Osteocyte (in vitro differentiated cells): Measurements from ENCODE around the gene TGM2. TPM values are rescaled to one million over a fixed set of nuclear protein-coding genes. Genes with fewer than 3 reads are reported as not detected.

Source experiments
- DNase-seq: peaks from one replicate; pipeline ENCODE4 v3.0.0; 2021; ENCODE audit warnings: mixed read lengths; ENCODE audit not compliant: unreplicated experiment; ENCODE audit errors: extremely low spot score
- H3K27ac Mint-ChIP-seq: one replicate; pipeline ENCODE4 v1.8.0; 2021; ENCODE audit warnings: mild to moderate bottlenecking, mixed read lengths; ENCODE audit not compliant: unreplicated experiment
- H3K27me3 Mint-ChIP-seq: one replicate; pipeline ENCODE4 v1.8.0; 2021; ENCODE audit warnings: mixed read lengths; ENCODE audit not compliant: unreplicated experiment
- H3K36me3 Mint-ChIP-seq: one replicate; pipeline ENCODE4 v1.8.0; 2021; ENCODE audit warnings: mixed read lengths; ENCODE audit not compliant: unreplicated experiment
- H3K4me1 Mint-ChIP-seq: one replicate; pipeline ENCODE4 v1.8.0; 2021; ENCODE audit warnings: mixed read lengths; ENCODE audit not compliant: unreplicated experiment
- H3K4me3 Mint-ChIP-seq: one replicate; pipeline ENCODE4 v1.8.0; 2021; ENCODE audit warnings: mild to moderate bottlenecking, moderate library complexity, mixed read lengths; ENCODE audit not compliant: unreplicated experiment
- H3K9me3 Mint-ChIP-seq: one replicate; pipeline ENCODE4 v1.8.0; 2021; ENCODE audit warnings: mixed read lengths; ENCODE audit not compliant: unreplicated experiment
- CTCF ChIP-seq: fragments of 200-600 bp; sonication (generic); IDR thresholded peaks from 2 replicates; pipeline ENCODE4 v1.5.0; 2021; ENCODE audit warnings: antibody characterized with exemption, mild to moderate bottlenecking, moderate library complexity
- total RNA-seq: library from RNA; stranded (reverse); gene quantifications from 2 replicates; pipeline ENCODE4 v1.2.1, GENCODE V29; 2021

Gene TGM2
- total RNA-seq, 1 donor from 2014 or later = 29.2 TPM

- no peak for DNase-seq
- no peaks in the 10 kb centered on the region for H3K27me3 Mint-ChIP-seq
- peaks cover 26% of the 10 kb centered on the region for H3K4me1 Mint-ChIP-seq
- no peak overlapping the region for H3K27ac Mint-ChIP-seq
- no peaks in the 10 kb centered on the region for H3K36me3 Mint-ChIP-seq
- no peaks in the 10 kb centered on the region for H3K9me3 Mint-ChIP-seq
- no peak for TF ChIP-seq CTCF
- H3K4me3 Mint-ChIP-seq = no peak overlapping the region
Observed at GRCh38 chr20:38199501-38200390, 34.7 kb upstream of the TGM2 start.

GRCh38 chr20:38198238-38198861, 33.3 kb upstream of the TGM2 start:
- Mint-ChIP-seq H3K4me1 (peaks cover 26% of the 10 kb centered on the region), H3K36me3 (no peaks in the 10 kb centered on the region), H3K4me3 (no peak overlapping the region), H3K27ac (no peak overlapping the region), H3K9me3 (peaks cover 5% of the 10 kb centered on the region), H3K27me3 (no peaks in the 10 kb centered on the region)
- no peak for DNase-seq
- TF ChIP-seq CTCF = no peak

GRCh38 chr20:38197619-38198018, 32.5 kb upstream of the TGM2 start:
- Mint-ChIP-seq H3K27ac (no peak overlapping the region), H3K4me1 (peaks cover 26% of the 10 kb centered on the region), H3K9me3 (peaks cover 5% of the 10 kb centered on the region), H3K27me3 (no peaks in the 10 kb centered on the region), H3K36me3 (no peaks in the 10 kb centered on the region), H3K4me3 (no peak overlapping the region)
- no peak for TF ChIP-seq CTCF
- no peak for DNase-seq

GRCh38 chr20:38197217-38197616, 32.1 kb upstream of the TGM2 start:
- Mint-ChIP-seq H3K4me1 (peaks cover 26% of the 10 kb centered on the region), H3K4me3 (no peak overlapping the region), H3K36me3 (no peaks in the 10 kb centered on the region), H3K9me3 (peaks cover 5% of the 10 kb centered on the region), H3K27me3 (no peaks in the 10 kb centered on the region), H3K27ac (no peak overlapping the region)
- no peak for DNase-seq
- no peak for TF ChIP-seq CTCF

- H3K4me3 Mint-ChIP-seq = no peak overlapping the region
- peaks cover 24% of the 10 kb centered on the region for H3K4me1 Mint-ChIP-seq
- no peaks in the 10 kb centered on the region for H3K27me3 Mint-ChIP-seq
- no peaks in the 10 kb centered on the region for H3K36me3 Mint-ChIP-seq
- H3K9me3 Mint-ChIP-seq = peaks cover 5% of the 10 kb centered on the region
- no peak for DNase-seq
- peak overlapping the region; percentile 19 for H3K27ac Mint-ChIP-seq
- TF ChIP-seq CTCF = no peak
Observed at GRCh38 chr20:38196592-38196991, 31.5 kb upstream of the TGM2 start.
